ENCODE results near the gene HAND2. TPM values are rescaled to one million over a fixed set of nuclear protein-coding genes. Genes with fewer than 3 reads are reported as not detected.
A peak's percentile ranks its signal among the peaks of the same experiment; 100 is the strongest.

HAND2 gene
- total RNA-seq, 1 donor from 2014 or later, result 40.3 TPM

GRCh38 chr4:173506597-173507211 is 23.3 kb downstream of the HAND2 start:
- H3K27me3 Mint-ChIP-seq, result peaks cover 94% of the 10 kb centered on the region
- H3K4me1 Mint-ChIP-seq (ENCODE audit: unreplicated experiment), result peaks cover 4% of the 10 kb centered on the region
- H3K27ac Mint-ChIP-seq, result no peak overlapping the region
- peak; percentile 62 for DNase-seq (ENCODE audit: extremely low spot score, unreplicated experiment)
- H3K4me3 Mint-ChIP-seq, result peak overlapping the region; percentile 75
- H3K36me3 Mint-ChIP-seq, result peaks cover 14% of the 10 kb centered on the region
- no peak for TF ChIP-seq CTCF (conservative IDR thresholded peaks at IDR 0.05)
- H3K9me3 Mint-ChIP-seq, result peaks cover 4% of the 10 kb centered on the region

GRCh38 chr4:173505924-173506518 is 24.0 kb downstream of the HAND2 start:
- peak; percentile 75 for TF ChIP-seq CTCF (conservative IDR thresholded peaks at IDR 0.05)
- Mint-ChIP-seq H3K4me1 (ENCODE audit: unreplicated experiment) (peaks cover 4% of the 10 kb centered on the region), H3K27me3 (peaks cover 92% of the 10 kb centered on the region), H3K36me3 (peaks cover 11% of the 10 kb centered on the region), H3K27ac (no peak overlapping the region), H3K4me3 (peak overlapping the region; percentile 75), H3K9me3 (peaks cover 4% of the 10 kb centered on the region)
- peak; percentile 62 for DNase-seq (ENCODE audit: extremely low spot score, unreplicated experiment)

GRCh38 chr4:173504181-173504503 is 25.9 kb downstream of the HAND2 start:
- Mint-ChIP-seq H3K4me3 (no peak overlapping the region), H3K9me3 (peaks cover 8% of the 10 kb centered on the region), H3K36me3 (peaks cover 7% of the 10 kb centered on the region), H3K27ac (no peak overlapping the region), H3K27me3 (peaks cover 83% of the 10 kb centered on the region), H3K4me1 (ENCODE audit: unreplicated experiment) (peaks cover 8% of the 10 kb centered on the region)
- DNase-seq (ENCODE audit: extremely low spot score, unreplicated experiment), result peak; percentile 52
- no peak for TF ChIP-seq CTCF (conservative IDR thresholded peaks at IDR 0.05)

- Mint-ChIP-seq H3K27ac (no peak overlapping the region), H3K36me3 (peaks cover 7% of the 10 kb centered on the region), H3K9me3 (peaks cover 8% of the 10 kb centered on the region), H3K4me3 (no peak overlapping the region), H3K4me1 (ENCODE audit: unreplicated experiment) (peaks cover 8% of the 10 kb centered on the region), H3K27me3 (peaks cover 77% of the 10 kb centered on the region)
- peak; percentile 27 for DNase-seq (ENCODE audit: extremely low spot score, unreplicated experiment)
- no peak for TF ChIP-seq CTCF (conservative IDR thresholded peaks at IDR 0.05)
These were observed 26.5 kb downstream of the HAND2 start for GRCh38 chr4:173503330-173504180.

GRCh38 chr4:173502282-173502681 is 27.7 kb downstream of the HAND2 start:
- H3K4me1 Mint-ChIP-seq (ENCODE audit: unreplicated experiment), result peaks cover 4% of the 10 kb centered on the region

More at GRCh38 chr4:173502282-173502681, 27.7 kb downstream of the HAND2 start:
- Mint-ChIP-seq H3K27ac (no peak overlapping the region), H3K4me3 (no peak overlapping the region), H3K36me3 (peaks cover 4% of the 10 kb centered on the region), H3K9me3 (peaks cover 4% of the 10 kb centered on the region), H3K27me3 (peaks cover 64% of the 10 kb centered on the region)
- TF ChIP-seq CTCF (conservative IDR thresholded peaks at IDR 0.05), result no peak
- peak; percentile 22 for DNase-seq (ENCODE audit: extremely low spot score, unreplicated experiment)

Data from type B pancreatic cell (in vitro differentiated cells).